Measurements from ENCODE around the gene CATSPER3. TPM values are rescaled to one million over a fixed set of nuclear protein-coding genes. Genes with fewer than 3 reads are reported as not detected.

Gene CATSPER3
- total RNA-seq, 2 experiments from 2014 or later, result 0.17 TPM

DNA sequence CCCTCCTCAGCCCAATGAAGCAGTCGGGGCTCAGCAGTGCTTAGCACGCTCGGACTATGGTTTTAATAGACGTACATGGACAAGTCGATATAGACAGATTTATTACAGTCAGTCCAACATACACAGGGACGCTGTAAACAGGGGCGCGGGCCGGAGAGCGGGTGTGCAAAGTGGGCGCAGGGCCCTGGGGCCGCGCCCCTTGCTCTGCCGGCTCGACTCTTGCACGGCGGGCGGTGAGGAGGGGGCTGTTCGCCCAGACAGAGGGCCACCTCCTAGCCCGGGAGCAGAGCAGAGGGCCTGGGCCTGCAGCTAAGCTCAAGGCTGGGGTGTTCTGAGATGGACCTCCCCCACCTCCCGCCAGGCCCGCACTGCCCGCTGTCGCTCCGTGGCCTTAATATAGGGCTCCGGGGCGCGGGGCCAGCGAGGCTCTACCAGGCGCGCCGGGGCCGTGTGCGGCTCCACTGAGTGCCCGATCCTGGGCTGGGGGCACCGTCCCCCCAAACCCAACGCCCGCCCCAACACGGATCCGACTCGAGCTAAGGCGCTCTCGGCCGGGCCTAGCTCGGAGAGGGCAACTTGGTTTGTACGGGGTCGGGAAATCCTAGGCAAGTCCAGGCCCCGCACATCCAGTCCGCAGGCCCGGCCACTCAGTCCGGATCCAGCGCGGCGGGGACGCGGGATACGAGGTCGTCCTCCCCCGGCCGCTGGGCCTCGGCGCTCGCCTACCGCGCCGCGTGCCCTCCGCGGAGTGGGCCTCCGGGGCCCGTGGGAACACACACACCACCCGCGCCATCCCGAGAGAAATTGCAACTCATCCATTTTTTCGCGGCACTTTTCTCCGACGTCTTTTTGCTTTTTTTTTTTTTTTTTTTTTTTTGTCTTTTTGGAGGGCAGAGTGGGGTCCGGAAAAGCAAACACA, 60.2 kb downstream of the CATSPER3 start:
- POLR2A ChIA-PET, result no interaction called here
- CTCF ChIA-PET, result no interaction called here

- POLR2A ChIA-PET, result no interaction called here
These were observed 61.2 kb downstream of the CATSPER3 start for GRCh38 chr5:135028791-135029476.

GRCh38 chr5:135029477-135030122, 61.9 kb downstream of the CATSPER3 start:
- CTCF ChIA-PET, result no interaction called here
- POLR2A ChIA-PET, result no interaction called here

More at GRCh38 chr5:135028791-135029476, 61.2 kb downstream of the CATSPER3 start:
- CTCF ChIA-PET, result no interaction called here

GRCh38 chr5:135030123-135030955, 62.6 kb downstream of the CATSPER3 start:
- CTCF ChIA-PET, result no interaction called here
- POLR2A ChIA-PET, result no interaction called here

- ChIA-PET POLR2A (no interaction called here), CTCF (no interaction called here)
These were observed 63.5 kb downstream of the CATSPER3 start for GRCh38 chr5:135030956-135031812.

DNA sequence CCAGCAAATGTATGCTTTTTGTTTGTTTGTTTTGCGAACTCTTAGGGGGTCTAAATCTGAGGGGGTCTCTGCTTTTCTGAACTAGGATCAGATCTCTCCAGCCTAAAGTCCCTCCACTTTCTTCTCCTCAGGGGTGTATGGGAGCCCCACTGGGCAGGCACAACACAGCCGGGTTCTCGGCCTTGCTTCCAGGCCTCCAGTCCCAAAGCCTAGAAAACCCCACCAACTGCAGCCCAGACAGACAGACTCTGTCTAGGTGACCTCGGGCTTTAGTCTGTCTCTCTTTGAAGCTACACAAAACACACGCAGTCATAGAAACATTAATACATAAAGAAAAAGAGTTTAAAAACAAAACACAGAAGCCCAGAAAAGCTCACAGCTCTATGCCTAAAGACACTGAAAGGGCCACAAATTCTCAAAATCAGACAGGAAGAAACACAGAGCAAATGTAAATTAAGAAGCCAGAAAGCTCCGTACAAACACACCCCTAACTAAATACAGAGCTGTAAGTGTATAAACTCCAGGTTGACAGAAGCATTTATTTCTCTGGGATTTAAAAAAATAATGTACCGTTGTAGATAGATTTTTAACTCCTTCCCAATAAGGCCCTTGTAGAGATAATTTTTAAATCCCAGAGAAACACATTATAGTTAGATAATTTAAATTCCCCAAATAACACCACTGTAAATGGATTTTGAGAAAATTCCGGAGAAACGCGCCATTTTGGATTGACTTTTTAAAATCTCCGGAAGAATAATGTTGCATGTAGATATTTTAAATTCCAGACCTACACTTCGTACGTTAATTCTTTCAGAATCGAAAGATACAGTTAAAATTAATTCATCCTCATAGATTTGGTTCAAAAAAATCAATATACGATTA, 64.3 kb downstream of the CATSPER3 start:
- CTCF ChIA-PET, result no interaction called here
- POLR2A ChIA-PET, result no interaction called here

DNA sequence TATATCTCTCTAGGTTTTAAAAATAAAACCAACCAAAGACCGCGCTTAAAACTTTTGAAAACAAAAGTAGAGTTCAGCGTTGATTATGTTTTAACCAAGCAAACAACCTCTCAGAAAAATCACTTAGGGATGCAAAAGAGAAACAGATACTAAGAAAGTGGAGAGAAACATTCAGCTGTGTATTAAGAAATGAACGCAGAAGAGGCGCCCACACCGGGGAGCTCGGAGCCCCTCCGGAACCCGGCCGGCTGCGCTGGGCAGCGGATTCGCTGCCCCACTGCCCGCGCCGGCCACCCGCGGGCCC, 64.9 kb downstream of the CATSPER3 start:
- POLR2A ChIA-PET, result no interaction called here
- CTCF ChIA-PET, result no interaction called here

DNA sequence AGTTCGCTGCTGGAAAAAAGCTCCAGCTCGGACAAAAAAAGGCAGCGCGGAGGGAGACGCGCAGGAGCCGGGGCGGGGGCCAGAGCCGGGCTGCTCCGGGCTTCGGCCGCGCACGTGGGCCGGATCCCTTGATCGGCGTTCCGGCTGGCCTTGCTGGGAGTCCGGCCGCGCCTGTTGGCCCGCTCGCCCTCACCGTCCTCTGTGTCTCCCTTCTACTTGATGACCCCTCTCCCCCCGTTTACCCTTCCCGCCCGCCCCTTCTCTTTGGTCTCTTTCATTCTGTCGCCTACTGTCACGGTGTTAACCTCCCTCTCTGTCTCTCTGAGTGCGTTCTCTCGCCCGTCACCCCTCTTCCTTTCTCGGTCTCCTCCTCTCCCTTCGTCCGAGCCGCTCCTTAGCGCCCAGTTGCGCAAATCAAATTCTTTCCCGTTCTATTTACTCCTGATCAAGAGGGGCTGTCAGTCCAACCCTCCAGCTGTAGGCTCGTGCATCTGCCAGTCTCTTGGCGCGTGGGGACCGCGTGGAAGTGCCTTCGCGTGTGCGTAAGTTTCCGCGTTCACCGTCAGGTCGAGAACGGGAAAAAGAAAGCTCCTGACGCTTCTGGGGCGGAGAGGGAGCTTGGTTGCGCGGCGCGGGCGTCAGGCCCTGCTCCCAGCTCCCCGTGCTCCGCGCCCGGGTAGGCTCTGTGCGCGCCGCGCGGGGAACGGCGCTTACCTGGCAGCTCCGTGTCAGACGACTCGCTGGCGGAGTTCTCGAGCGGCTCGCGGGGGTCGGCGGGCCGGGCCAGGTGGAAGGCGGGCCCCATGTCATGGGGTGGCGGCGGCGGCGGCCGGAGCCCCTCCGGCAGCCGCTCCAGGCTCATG, 65.5 kb downstream of the CATSPER3 start:
- POLR2A ChIA-PET, result interaction anchor here (0.7 kb wide), 1 partner anchor 125 kb away, joined by 3 read pairs; no protein-coding TSS in a partner anchor
- CTCF ChIA-PET, result no interaction called here

GRCh38 chr5:135033901-135034235, 66.2 kb downstream of the CATSPER3 start, which contains the start of gene PITX1:
Gene PITX1 (minus strand): TSS chr5:135034228. CDS start chr5:135033881, 347 bp downstream.
- ChIA-PET CTCF (no interaction called here), POLR2A (no interaction called here)

DNA sequence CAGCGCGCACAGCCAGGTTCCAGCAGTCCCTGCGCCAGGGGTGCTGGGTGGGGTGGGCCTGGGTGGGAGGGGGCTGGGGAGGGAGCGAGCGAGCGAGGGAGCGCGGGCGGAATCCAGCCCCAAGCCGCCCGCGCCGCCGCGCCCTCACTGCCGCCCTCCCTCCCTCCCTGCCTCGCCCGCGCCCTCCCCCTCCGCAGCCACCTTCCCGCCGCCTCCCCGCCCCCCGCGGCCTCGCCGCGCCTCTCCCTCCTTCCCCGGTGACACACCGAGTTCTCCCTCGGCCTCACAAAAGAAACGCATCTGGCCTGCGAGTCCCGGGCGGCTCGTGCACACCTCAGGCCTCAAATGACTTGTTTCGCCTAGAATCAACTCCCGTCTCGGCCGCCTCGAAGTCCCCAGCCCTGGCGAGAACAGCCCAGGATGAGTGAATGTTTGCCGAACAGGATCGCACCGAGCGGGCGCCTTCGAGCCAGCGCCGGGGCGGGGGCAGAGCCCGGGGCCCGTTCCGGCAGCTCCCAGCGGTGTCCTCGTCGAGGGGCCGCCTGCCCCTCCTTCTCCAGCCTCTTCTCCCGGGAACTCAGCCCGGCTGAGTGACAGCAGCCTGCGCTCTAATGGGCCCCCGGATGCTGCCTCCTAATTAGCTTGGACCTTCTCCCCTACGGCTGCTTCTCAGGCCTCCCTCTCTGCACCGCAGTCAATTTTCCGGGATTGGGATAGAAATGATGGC, 66.7 kb downstream of the CATSPER3 start:
- POLR2A ChIA-PET, result no interaction called here

GRCh38 chr5:135034963-135035677, 67.4 kb downstream of the CATSPER3 start:
- POLR2A ChIA-PET, result no interaction called here

More for the DNA sequence above, 66.7 kb downstream of the CATSPER3 start:
- CTCF ChIA-PET, result no interaction called here

GRCh38 chr5:135035678-135036030, 67.9 kb downstream of the CATSPER3 start:
- POLR2A ChIA-PET, result no interaction called here
- CTCF ChIA-PET, result no interaction called here

More at GRCh38 chr5:135034963-135035677, 67.4 kb downstream of the CATSPER3 start:
- CTCF ChIA-PET, result no interaction called here

- CTCF ChIA-PET, result interaction anchor here (1.1 kb wide), 1 partner anchor 11 kb away, joined by 4 read pairs; no protein-coding TSS in a partner anchor
- POLR2A ChIA-PET, result no interaction called here
These were observed 68.7 kb downstream of the CATSPER3 start for GRCh38 chr5:135036405-135036804.

- POLR2A ChIA-PET, result no interaction called here
These were observed 70.0 kb downstream of the CATSPER3 start for GRCh38 chr5:135037519-135038204.

GRCh38 chr5:135038205-135038812, 70.6 kb downstream of the CATSPER3 start:
- POLR2A ChIA-PET, result no interaction called here

More at GRCh38 chr5:135037519-135038204, 70.0 kb downstream of the CATSPER3 start:
- CTCF ChIA-PET, result interaction anchor here (0.6 to 1.1 kb wide), 2 partner anchors 10 to 52 kb away, joined by 3 to 4 read pairs; no protein-coding TSS in a partner anchor

More at GRCh38 chr5:135038205-135038812, 70.6 kb downstream of the CATSPER3 start:
- CTCF ChIA-PET, result no interaction called here
